SK-N-SH treated with all-trans-retinoic acid at 6 μM for 48 hours (cell line): Measurements from ENCODE around the gene ZNF644.
"Not testable (repeated sequence)": the region's sequence is repeated elsewhere in the genome, so short reads cannot be mapped to it uniquely, and the experiment has no call there.

Experiments
- ATAC-seq: fragments of 200-7000 bp; cut with Tn5 transposase; 3 replicates; pipeline ENCODE4 v1.9.1; 2020; ENCODE audit warnings: mild to moderate bottlenecking, moderate library complexity
- ARNTL ChIP-seq: fragments of 450-650 bp; formaldehyde crosslinking; IDR thresholded peaks from 2 replicates; pipeline ENCODE4 v1.5.0; 2020; ENCODE audit warnings: low read depth, mild to moderate bottlenecking, moderate library complexity, borderline replicate concordance
- BACH2 ChIP-seq: fragments of 250-450 bp; sonication (Bioruptor Pico); IDR thresholded peaks from 2 replicates; pipeline ENCODE4 v1.9.0; 2021; ENCODE audit warnings: mild to moderate bottlenecking, borderline replicate concordance
- CREB5 ChIP-seq: fragments of 250-450 bp; sonication (Bioruptor Pico); IDR thresholded peaks from 2 replicates; pipeline ENCODE4 v1.5.1; 2020; ENCODE audit warnings: low read depth, mild to moderate bottlenecking, moderate library complexity
- CSDC2 ChIP-seq: fragments of 250-450 bp; sonication (Bioruptor Pico); IDR thresholded peaks from 2 replicates; pipeline ENCODE4 v1.5.0; 2020; ENCODE audit warnings: mild to moderate bottlenecking, moderate library complexity
- GLIS3 ChIP-seq: fragments of 250-450 bp; sonication (Bioruptor Pico); IDR thresholded peaks from 2 replicates; pipeline ENCODE4 v1.5.0; 2020; ENCODE audit warnings: mild to moderate bottlenecking, moderate library complexity
- ISL1 ChIP-seq: fragments of 250-450 bp; sonication (Bioruptor Pico); IDR thresholded peaks from 2 replicates; pipeline ENCODE4 v2.1.2; 2022; ENCODE audit warnings: mild to moderate bottlenecking, moderate library complexity
- OSR1 ChIP-seq: fragments of 250-450 bp; sonication (Bioruptor Pico); IDR thresholded peaks from 2 replicates; pipeline ENCODE4 v1.8.0; 2022; ENCODE audit warnings: moderate library complexity, mild to moderate bottlenecking, inconsistent platforms
- PATZ1 ChIP-seq: fragments of 250-450 bp; sonication (Bioruptor Pico); IDR thresholded peaks from 2 replicates; pipeline ENCODE4 v1.8.0; 2020; ENCODE audit warnings: mild to moderate bottlenecking, moderate library complexity, borderline replicate concordance
- POU6F1 ChIP-seq: fragments of 250-450 bp; sonication (Bioruptor Pico); IDR thresholded peaks from 2 replicates; pipeline ENCODE4 v1.8.0; 2021; ENCODE audit warnings: low read depth, mild to moderate bottlenecking, moderate library complexity, borderline replicate concordance
- PPARA ChIP-seq: fragments of 250-450 bp; sonication (Bioruptor Pico); IDR thresholded peaks from 2 replicates; pipeline ENCODE4 v1.5.0; 2020; ENCODE audit warnings: mild to moderate bottlenecking, borderline replicate concordance
- RARB ChIP-seq: fragments of 250-450 bp; sonication (Bioruptor Pico); IDR thresholded peaks from 2 replicates; pipeline ENCODE4 v1.8.0; 2021; ENCODE audit warnings: mild to moderate bottlenecking, moderate library complexity
- TSHZ2 ChIP-seq: fragments of 250-450 bp; sonication (Bioruptor Pico); IDR thresholded peaks from 2 replicates; pipeline ENCODE4 v1.5.0; 2020; ENCODE audit warnings: mild to moderate bottlenecking, moderate library complexity
- ZC3H10 ChIP-seq: fragments of 250-450 bp; sonication (Bioruptor Pico); IDR thresholded peaks from 2 replicates; pipeline ENCODE4 v1.5.1; 2021; ENCODE audit warnings: mild to moderate bottlenecking, moderate library complexity
- ZFP3 ChIP-seq: fragments of 250-450 bp; sonication (Bioruptor Pico); IDR thresholded peaks from 2 replicates; pipeline ENCODE4 v1.5.0; 2020; ENCODE audit warnings: mild to moderate bottlenecking, moderate library complexity
- ZFP30 ChIP-seq: fragments of 450-650 bp; formaldehyde crosslinking; IDR thresholded peaks from 2 replicates; pipeline ENCODE4 v1.5.0; 2022; ENCODE audit warnings: mild to moderate bottlenecking, moderate library complexity
- ZNF565 ChIP-seq: fragments of 450-650 bp; formaldehyde crosslinking; conservative IDR thresholded peaks from 2 replicates; pipeline ENCODE4 v1.5.0; 2020; ENCODE audit warnings: low read depth, mild to moderate bottlenecking, moderate library complexity
- ZNF70 ChIP-seq: fragments of 450-650 bp; formaldehyde crosslinking; IDR thresholded peaks from 2 replicates; pipeline ENCODE4 v1.5.0; 2020; ENCODE audit warnings: mild to moderate bottlenecking, moderate library complexity
- ZNF8 ChIP-seq: fragments of 450-650 bp; formaldehyde crosslinking; IDR thresholded peaks from 2 replicates; pipeline ENCODE4 v1.5.0; 2020; ENCODE audit warnings: mild to moderate bottlenecking, moderate library complexity

Gene ZNF644

GRCh38 chr1:91066538-91066937 lies 44.7 kb upstream of the ZNF644 start:
- no peak for ATAC-seq
- no peak for TF ChIP-seq RARB
- no peak for TF ChIP-seq POU6F1 (CRISPR knock-in tag)
- TF ChIP-seq ISL1 (CRISPR knock-in tag) = no peak
- TF ChIP-seq ZNF8 (CRISPR knock-in tag) = no peak
- no peak for TF ChIP-seq CREB5

GRCh38 chr1:91065337-91065736 lies 43.5 kb upstream of the ZNF644 start:
- TF ChIP-seq ZFP3 (CRISPR knock-in tag) = no peak
- no peak for TF ChIP-seq BACH2
- no peak for TF ChIP-seq ZFP30 (CRISPR knock-in tag)
- no peak for TF ChIP-seq ZNF565 (CRISPR knock-in tag)
- no peak for TF ChIP-seq CREB5
- TF ChIP-seq OSR1 = no peak
- no peak for TF ChIP-seq CSDC2 (CRISPR knock-in tag)
- TF ChIP-seq ZC3H10 = no peak
- no peak for TF ChIP-seq POU6F1 (CRISPR knock-in tag)
- TF ChIP-seq GLIS3 (CRISPR knock-in tag) = no peak
- TF ChIP-seq ZNF8 (CRISPR knock-in tag) = no peak
- TF ChIP-seq PATZ1 (CRISPR knock-in tag) = no peak
- TF ChIP-seq ISL1 (CRISPR knock-in tag) = no peak
- TF ChIP-seq, all 23 proteins: peak for 0
- ATAC-seq = no peak

GRCh38 chr1:91063403-91063802 lies 41.6 kb upstream of the ZNF644 start:
- not testable (repeated sequence) for ATAC-seq

GRCh38 chr1:91059157-91059556 lies 37.3 kb upstream of the ZNF644 start:
- no peak for ATAC-seq
- no peak for TF ChIP-seq ZC3H10

GRCh38 chr1:91057784-91058183 lies 35.9 kb upstream of the ZNF644 start:
- no peak for ATAC-seq
- TF ChIP-seq CSDC2 (CRISPR knock-in tag) (no peak), ZNF70 (CRISPR knock-in tag) (no peak), POU6F1 (CRISPR knock-in tag) (no peak), ZFP3 (CRISPR knock-in tag) (no peak), CREB5 (no peak), PATZ1 (CRISPR knock-in tag) (no peak), GLIS3 (CRISPR knock-in tag) (no peak), PPARA (CRISPR knock-in tag) (no peak), TSHZ2 (CRISPR knock-in tag) (no peak), ARNTL (CRISPR knock-in tag) (no peak), ZFP30 (CRISPR knock-in tag) (no peak)
